Spleen (tissue), 7 donors: Measurements from ENCODE around the gene OPCML.

ENCODE experiments used
- POLR2A ChIP-seq, 3 donors: fragments of 450-650 bp; IDR thresholded peaks; one replicate each; pipeline ENCODE4 v1.5.1; 2017; ENCODE audit warnings: antibody characterized with exemption in 3 of 3, mild to moderate bottlenecking in 1 of 3
- TF ChIP-seq, protein P1 (sequence below), 11 experiments: fragments of 200-600 bp in 7 of 11; fragments of 450-650 bp in 4 of 11; sonication (generic) in 4 of 11; IDR thresholded peaks in 8 of 11; conservative IDR thresholded peaks in 3 of 11; 1 replicate in 7 of 11; 2 replicates in 4 of 11; pipeline versions ENCODE4 v1.4.0 to v1.8.0; 2016 to 2021; ENCODE audit warnings: antibody characterized with exemption in 11 of 11, inconsistent platforms in 4 of 11, mild to moderate bottlenecking in 1 of 11
- donor health status: DM: no; HTN: no; CAD: no; lungs with moderate emphysema.
- donor health status: DM: no; HTN: no; CAD: no.
- donor health status: DM: no; HTN: no; CAD: no.

DNA sequence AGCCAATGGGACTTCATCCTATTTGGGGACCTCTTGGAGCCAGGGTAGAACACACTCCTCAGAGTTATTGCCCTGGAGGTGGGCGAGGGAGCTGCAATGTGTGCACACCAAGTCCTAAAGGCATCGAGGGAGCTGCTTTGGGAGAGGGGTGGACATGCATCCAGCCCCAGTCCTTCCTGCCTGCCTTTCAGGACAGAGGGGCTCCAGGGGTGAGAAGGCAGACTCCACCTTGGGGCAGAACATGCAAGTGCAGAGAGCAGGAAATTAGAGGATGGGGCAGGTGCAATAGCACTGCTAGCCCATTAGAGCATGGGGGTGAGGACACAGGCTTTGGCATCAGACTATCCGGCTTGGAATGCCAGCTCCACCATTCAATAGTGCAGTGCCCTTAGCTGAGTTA is 288.5 kb downstream of the OPCML start:
- TF ChIP-seq, protein P1, sequence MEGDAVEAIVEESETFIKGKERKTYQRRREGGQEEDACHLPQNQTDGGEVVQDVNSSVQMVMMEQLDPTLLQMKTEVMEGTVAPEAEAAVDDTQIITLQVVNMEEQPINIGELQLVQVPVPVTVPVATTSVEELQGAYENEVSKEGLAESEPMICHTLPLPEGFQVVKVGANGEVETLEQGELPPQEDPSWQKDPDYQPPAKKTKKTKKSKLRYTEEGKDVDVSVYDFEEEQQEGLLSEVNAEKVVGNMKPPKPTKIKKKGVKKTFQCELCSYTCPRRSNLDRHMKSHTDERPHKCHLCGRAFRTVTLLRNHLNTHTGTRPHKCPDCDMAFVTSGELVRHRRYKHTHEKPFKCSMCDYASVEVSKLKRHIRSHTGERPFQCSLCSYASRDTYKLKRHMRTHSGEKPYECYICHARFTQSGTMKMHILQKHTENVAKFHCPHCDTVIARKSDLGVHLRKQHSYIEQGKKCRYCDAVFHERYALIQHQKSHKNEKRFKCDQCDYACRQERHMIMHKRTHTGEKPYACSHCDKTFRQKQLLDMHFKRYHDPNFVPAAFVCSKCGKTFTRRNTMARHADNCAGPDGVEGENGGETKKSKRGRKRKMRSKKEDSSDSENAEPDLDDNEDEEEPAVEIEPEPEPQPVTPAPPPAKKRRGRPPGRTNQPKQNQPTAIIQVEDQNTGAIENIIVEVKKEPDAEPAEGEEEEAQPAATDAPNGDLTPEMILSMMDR (IDR thresholded peaks at IDR 0.05 in 8 of 11, conservative IDR thresholded peaks at IDR 0.05 in 3 of 11), result no peak
- no peak for TF ChIP-seq POLR2A (IDR thresholded peaks at IDR 0.05)
